Stimulated activated CD4-positive, alpha-beta T cell treated with anti-CD3 and anti-CD28 coated beads, TNF-alpha, amount 100 ng/mL, for 48 hours (primary cell): ENCODE data around the gene BSX.

Experiments used
- DNase-seq, 3 donors: peaks; one replicate each; pipeline ENCODE4 v3.0.0-alpha.2; 2020; ENCODE audit warnings: low read depth in 3 of 3

BSX gene

GRCh38 chr11:122954455-122954854, 27.2 kb downstream of the BSX start:
- DNase-seq, result no peak

GRCh38 chr11:122951211-122951610, 30.4 kb downstream of the BSX start:
- no peak for DNase-seq

GRCh38 chr11:122938557-122938956, 43.1 kb downstream of the BSX start:
- DNase-seq, result no peak

GRCh38 chr11:122937983-122938382, 43.7 kb downstream of the BSX start:
- no peak for DNase-seq

- no peak for DNase-seq
Observed at GRCh38 chr11:122933416-122933815, 48.2 kb downstream of the BSX start.

- no peak for DNase-seq
Observed at GRCh38 chr11:122931510-122931909, 50.1 kb downstream of the BSX start.
